Neural progenitor cell (in vitro differentiated cells): Measurements from ENCODE around the gene TOLLIP.

ENCODE experiments used
- CTCF ChIP-seq: fragments of 200-600 bp; sonication (generic); IDR thresholded peaks from 2 replicates; pipeline ENCODE4 v1.5.1; 2017; ENCODE audit warnings: antibody characterized with exemption, mild to moderate bottlenecking
- EZH2 ChIP-seq: fragments of 200-600 bp; sonication (generic); IDR thresholded peaks from 2 replicates; pipeline ENCODE4 v1.6.1; 2017; ENCODE audit warnings: antibody characterized with exemption, mild to moderate bottlenecking, moderate library complexity
- EZH2phosphoT487 ChIP-seq: fragments of 200-600 bp; sonication (generic); IDR thresholded peaks from 2 replicates; pipeline ENCODE4 v1.6.1; 2017; ENCODE audit warnings: antibody characterized with exemption

GRCh38 chr11:1342946-1343345 is 33.5 kb upstream of the TOLLIP start:
- TF ChIP-seq EZH2, result no peak
- no peak for TF ChIP-seq CTCF
- TF ChIP-seq EZH2phosphoT487, result no peak
